ENCODE results near the gene FGFR4.

- TF ChIP-seq CTCF (IDR thresholded peaks at IDR 0.05 in 8 of 11, conservative IDR thresholded peaks at IDR 0.05 in 3 of 11) (no peak), POLR2AphosphoS5 (IDR thresholded peaks at IDR 0.05) (no peak)
Measured at GRCh38 chr5:177080265-177080664, 6.5 kb upstream of the FGFR4 start.
